Measurements from ENCODE around the gene SPTBN1.

The SPTBN1 gene

DNA sequence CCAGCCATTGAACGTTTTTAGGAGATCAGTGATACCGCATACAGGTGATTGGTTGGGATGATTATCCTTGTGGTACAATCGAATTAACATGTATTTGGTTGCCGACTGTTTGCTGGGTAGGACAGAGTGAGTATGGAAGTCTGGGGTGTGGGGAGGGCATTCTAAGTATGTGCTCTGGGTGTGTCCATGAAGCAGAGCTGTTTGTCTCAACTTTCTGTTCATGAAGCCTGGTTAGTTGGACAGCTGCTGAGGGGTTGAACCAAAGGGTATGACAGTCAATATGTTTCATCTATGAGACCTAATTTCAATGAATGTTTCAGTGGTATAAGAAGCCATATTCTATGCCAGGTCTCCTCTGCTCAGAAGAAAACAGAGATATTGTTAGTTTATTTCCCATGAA, 21.9 kb upstream of the SPTBN1 start:
- H3K9ac ChIP-seq (ENCODE audit: low read depth in 1 of 2, low read length in 2 of 2): no peak overlapping the region
- no peak overlapping the region for H3K4me3 ChIP-seq (ENCODE audit: low read depth in 1 of 2, low read length in 2 of 2)
- H3K4me1 ChIP-seq (ENCODE audit: control insufficient read depth in 1 of 2, insufficient read depth in 2 of 2, low read length in 2 of 2): no peaks in the 10 kb centered on the region
- no peaks in the 10 kb centered on the region for H3K36me3 ChIP-seq (ENCODE audit: control insufficient read depth in 1 of 2, insufficient read depth in 2 of 2, low read length in 2 of 2)
- H3K27me3 ChIP-seq (ENCODE audit: control insufficient read depth in 1 of 2, insufficient read depth in 2 of 2, low read length in 2 of 2): no peaks in the 10 kb centered on the region
- no peak overlapping the region for H3K27ac ChIP-seq (ENCODE audit: low read depth, low read length)
- no peaks in the 10 kb centered on the region for H3K9me3 ChIP-seq (ENCODE audit: control insufficient read depth in 1 of 2, low read length in 2 of 2)

- Histone ChIP-seq H3K36me3 (ENCODE audit: control insufficient read depth in 1 of 2, insufficient read depth in 2 of 2, low read length in 2 of 2) (no peaks in the 10 kb centered on the region), H3K4me1 (ENCODE audit: control insufficient read depth in 1 of 2, insufficient read depth in 2 of 2, low read length in 2 of 2) (no peaks in the 10 kb centered on the region), H3K9me3 (ENCODE audit: control insufficient read depth in 1 of 2, low read length in 2 of 2) (no peaks in the 10 kb centered on the region), H3K4me3 (ENCODE audit: low read depth in 1 of 2, low read length in 2 of 2) (no peak overlapping the region), H3K27me3 (ENCODE audit: control insufficient read depth in 1 of 2, insufficient read depth in 2 of 2, low read length in 2 of 2) (no peaks in the 10 kb centered on the region), H3K27ac (ENCODE audit: low read depth, low read length) (no peak overlapping the region), H3K9ac (ENCODE audit: low read depth in 1 of 2, low read length in 2 of 2) (no peak overlapping the region)
These were observed 21.4 kb upstream of the SPTBN1 start for GRCh38 chr2:54434711-54435110.

DNA sequence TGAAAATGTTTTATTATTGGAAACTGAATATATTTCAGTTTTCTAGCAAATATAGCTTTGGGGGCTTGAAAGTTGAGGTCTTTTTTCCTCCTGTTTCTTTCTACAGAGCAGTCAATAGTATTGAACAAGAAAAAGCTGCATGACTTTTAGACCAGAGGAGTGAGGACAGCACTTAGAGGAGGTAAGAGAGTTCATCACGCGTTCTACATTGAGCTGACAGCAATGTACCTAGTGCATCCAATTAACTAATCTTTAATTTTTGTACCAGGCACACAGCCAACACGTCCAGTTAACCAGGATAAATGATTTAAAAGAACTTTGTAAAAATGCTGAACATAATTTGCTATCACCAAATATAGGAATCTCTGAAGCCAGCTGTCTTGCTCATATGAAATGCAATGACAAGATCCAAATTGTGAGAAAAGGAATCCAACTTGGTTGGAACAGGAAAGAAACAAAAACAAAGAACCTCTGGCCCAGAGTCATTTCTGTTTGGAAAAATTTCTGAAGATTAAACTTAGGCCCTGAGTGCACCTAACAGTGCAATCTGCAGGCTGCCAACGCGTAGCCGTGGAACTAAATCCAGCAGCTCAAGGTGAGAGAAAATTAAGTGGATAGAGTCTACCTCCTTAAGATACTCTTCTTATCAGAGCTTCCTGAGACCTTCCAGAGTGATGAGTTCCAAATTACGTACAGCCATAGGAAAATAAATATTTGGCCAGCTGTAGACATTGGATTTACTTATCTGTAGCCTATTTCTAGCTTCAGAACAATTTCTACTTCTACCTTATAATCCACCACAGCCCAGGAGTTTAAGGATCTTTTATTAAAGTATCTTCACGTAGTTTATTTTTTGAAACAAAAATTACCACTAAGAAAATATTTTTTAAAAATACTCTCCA, 20.6 kb upstream of the SPTBN1 start:
- no peaks in the 10 kb centered on the region for H3K36me3 ChIP-seq (ENCODE audit: control insufficient read depth in 1 of 2, insufficient read depth in 2 of 2, low read length in 2 of 2)
- no peaks in the 10 kb centered on the region for H3K27me3 ChIP-seq (ENCODE audit: control insufficient read depth in 1 of 2, insufficient read depth in 2 of 2, low read length in 2 of 2)
- H3K4me3 ChIP-seq (ENCODE audit: low read depth in 1 of 2, low read length in 2 of 2): no peak overlapping the region
- H3K27ac ChIP-seq (ENCODE audit: low read depth, low read length): no peak overlapping the region
- no peak overlapping the region for H3K9ac ChIP-seq (ENCODE audit: low read depth in 1 of 2, low read length in 2 of 2)
- no peaks in the 10 kb centered on the region for H3K9me3 ChIP-seq (ENCODE audit: control insufficient read depth in 1 of 2, low read length in 2 of 2)
- H3K4me1 ChIP-seq (ENCODE audit: control insufficient read depth in 1 of 2, insufficient read depth in 2 of 2, low read length in 2 of 2): no peaks in the 10 kb centered on the region

GRCh38 chr2:54437588-54437987, 18.5 kb upstream of the SPTBN1 start:
- Histone ChIP-seq H3K9ac (ENCODE audit: low read depth in 1 of 2, low read length in 2 of 2) (no peak overlapping the region), H3K4me3 (ENCODE audit: low read depth in 1 of 2, low read length in 2 of 2) (no peak overlapping the region), H3K27me3 (ENCODE audit: control insufficient read depth in 1 of 2, insufficient read depth in 2 of 2, low read length in 2 of 2) (no peaks in the 10 kb centered on the region), H3K9me3 (ENCODE audit: control insufficient read depth in 1 of 2, low read length in 2 of 2) (no peaks in the 10 kb centered on the region), H3K27ac (ENCODE audit: low read depth, low read length) (no peak overlapping the region), H3K4me1 (ENCODE audit: control insufficient read depth in 1 of 2, insufficient read depth in 2 of 2, low read length in 2 of 2) (no peaks in the 10 kb centered on the region), H3K36me3 (ENCODE audit: control insufficient read depth in 1 of 2, insufficient read depth in 2 of 2, low read length in 2 of 2) (no peaks in the 10 kb centered on the region)

DNA sequence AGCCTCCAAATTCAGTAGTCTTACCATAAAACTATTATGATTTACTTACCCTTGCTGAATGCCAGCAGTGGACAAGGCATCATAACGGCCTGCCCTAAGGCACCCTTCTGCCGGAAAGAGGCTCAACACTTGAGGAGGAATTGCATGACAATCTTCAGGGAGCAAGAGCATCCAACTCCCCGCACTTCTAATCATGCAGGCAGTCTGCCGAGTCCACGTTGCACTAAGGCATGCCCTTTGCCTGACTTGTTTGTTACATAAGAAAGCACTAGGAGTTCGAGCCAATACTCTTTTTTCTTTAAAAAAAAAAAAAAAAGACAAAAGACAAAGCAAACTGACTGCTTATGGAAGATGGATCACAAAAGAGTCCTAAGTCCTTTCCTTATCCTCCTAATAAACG, 17.9 kb upstream of the SPTBN1 start:
- H3K4me3 ChIP-seq (ENCODE audit: low read depth in 1 of 2, low read length in 2 of 2): no peak overlapping the region
- no peak overlapping the region for H3K9ac ChIP-seq (ENCODE audit: low read depth in 1 of 2, low read length in 2 of 2)
- no peaks in the 10 kb centered on the region for H3K4me1 ChIP-seq (ENCODE audit: control insufficient read depth in 1 of 2, insufficient read depth in 2 of 2, low read length in 2 of 2)
- H3K27ac ChIP-seq (ENCODE audit: low read depth, low read length): no peak overlapping the region
- no peaks in the 10 kb centered on the region for H3K36me3 ChIP-seq (ENCODE audit: control insufficient read depth in 1 of 2, insufficient read depth in 2 of 2, low read length in 2 of 2)
- H3K27me3 ChIP-seq (ENCODE audit: control insufficient read depth in 1 of 2, insufficient read depth in 2 of 2, low read length in 2 of 2): no peaks in the 10 kb centered on the region
- no peaks in the 10 kb centered on the region for H3K9me3 ChIP-seq (ENCODE audit: control insufficient read depth in 1 of 2, low read length in 2 of 2)

- Histone ChIP-seq H3K36me3 (ENCODE audit: control insufficient read depth in 1 of 2, insufficient read depth in 2 of 2, low read length in 2 of 2) (no peaks in the 10 kb centered on the region), H3K27me3 (ENCODE audit: control insufficient read depth in 1 of 2, insufficient read depth in 2 of 2, low read length in 2 of 2) (no peaks in the 10 kb centered on the region), H3K4me3 (ENCODE audit: low read depth in 1 of 2, low read length in 2 of 2) (no peak overlapping the region), H3K9ac (ENCODE audit: low read depth in 1 of 2, low read length in 2 of 2) (no peak overlapping the region), H3K27ac (ENCODE audit: low read depth, low read length) (no peak overlapping the region), H3K9me3 (ENCODE audit: control insufficient read depth in 1 of 2, low read length in 2 of 2) (no peaks in the 10 kb centered on the region), H3K4me1 (ENCODE audit: control insufficient read depth in 1 of 2, insufficient read depth in 2 of 2, low read length in 2 of 2) (no peaks in the 10 kb centered on the region)
These were observed 16.5 kb upstream of the SPTBN1 start for GRCh38 chr2:54439582-54439981.

DNA sequence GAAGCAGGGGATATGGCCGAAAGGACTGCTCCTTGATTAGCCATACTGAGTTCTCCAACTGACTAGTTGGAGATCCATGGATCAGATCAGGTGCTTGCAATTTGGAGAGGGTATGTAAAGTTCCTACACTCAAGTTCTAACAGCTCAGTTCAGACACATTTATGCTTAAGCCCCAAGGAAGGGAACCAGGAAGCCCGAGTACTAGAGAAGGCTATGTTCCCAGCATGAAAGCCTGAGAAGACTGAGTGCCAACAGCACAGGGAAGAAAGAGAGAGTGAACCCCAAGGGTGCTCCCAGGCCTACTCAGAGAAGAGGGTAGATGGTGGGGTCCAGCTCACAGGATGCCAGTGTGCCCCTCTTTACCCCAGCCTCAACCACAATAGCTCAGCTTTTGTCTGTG, 16.1 kb upstream of the SPTBN1 start:
- Histone ChIP-seq H3K9me3 (ENCODE audit: control insufficient read depth in 1 of 2, low read length in 2 of 2) (no peaks in the 10 kb centered on the region), H3K27me3 (ENCODE audit: control insufficient read depth in 1 of 2, insufficient read depth in 2 of 2, low read length in 2 of 2) (no peaks in the 10 kb centered on the region), H3K4me3 (ENCODE audit: low read depth in 1 of 2, low read length in 2 of 2) (no peak overlapping the region), H3K27ac (ENCODE audit: low read depth, low read length) (no peak overlapping the region), H3K4me1 (ENCODE audit: control insufficient read depth in 1 of 2, insufficient read depth in 2 of 2, low read length in 2 of 2) (no peaks in the 10 kb centered on the region), H3K9ac (ENCODE audit: low read depth in 1 of 2, low read length in 2 of 2) (no peak overlapping the region), H3K36me3 (ENCODE audit: control insufficient read depth in 1 of 2, insufficient read depth in 2 of 2, low read length in 2 of 2) (no peaks in the 10 kb centered on the region)

- no peak overlapping the region for H3K9ac ChIP-seq (ENCODE audit: low read depth in 1 of 2, low read length in 2 of 2)
- H3K9me3 ChIP-seq (ENCODE audit: control insufficient read depth in 1 of 2, low read length in 2 of 2): no peaks in the 10 kb centered on the region
- no peak overlapping the region for H3K27ac ChIP-seq (ENCODE audit: low read depth, low read length)
- H3K4me1 ChIP-seq (ENCODE audit: control insufficient read depth in 1 of 2, insufficient read depth in 2 of 2, low read length in 2 of 2): no peaks in the 10 kb centered on the region
- H3K27me3 ChIP-seq (ENCODE audit: control insufficient read depth in 1 of 2, insufficient read depth in 2 of 2, low read length in 2 of 2): peaks cover 0 to 3% of the 10 kb centered on the region in 2 donors
- H3K4me3 ChIP-seq (ENCODE audit: low read depth in 1 of 2, low read length in 2 of 2): no peak overlapping the region
- no peaks in the 10 kb centered on the region for H3K36me3 ChIP-seq (ENCODE audit: control insufficient read depth in 1 of 2, insufficient read depth in 2 of 2, low read length in 2 of 2)
These were observed 11.6 kb upstream of the SPTBN1 start for GRCh38 chr2:54444503-54444902.

- no peaks in the 10 kb centered on the region for H3K4me1 ChIP-seq (ENCODE audit: control insufficient read depth in 1 of 2, insufficient read depth in 2 of 2, low read length in 2 of 2)
- H3K27me3 ChIP-seq (ENCODE audit: control insufficient read depth in 1 of 2, insufficient read depth in 2 of 2, low read length in 2 of 2): peaks cover 0 to 3% of the 10 kb centered on the region in 2 donors
- no peaks in the 10 kb centered on the region for H3K9me3 ChIP-seq (ENCODE audit: control insufficient read depth in 1 of 2, low read length in 2 of 2)
- no peak overlapping the region for H3K9ac ChIP-seq (ENCODE audit: low read depth in 1 of 2, low read length in 2 of 2)
- no peak overlapping the region for H3K27ac ChIP-seq (ENCODE audit: low read depth, low read length)
- H3K36me3 ChIP-seq (ENCODE audit: control insufficient read depth in 1 of 2, insufficient read depth in 2 of 2, low read length in 2 of 2): no peaks in the 10 kb centered on the region
- no peak overlapping the region for H3K4me3 ChIP-seq (ENCODE audit: low read depth in 1 of 2, low read length in 2 of 2)
These were observed 10.0 kb upstream of the SPTBN1 start for GRCh38 chr2:54446122-54446521.

GRCh38 chr2:54446625-54447024, 9.5 kb upstream of the SPTBN1 start:
- H3K4me1 ChIP-seq (ENCODE audit: control insufficient read depth in 1 of 2, insufficient read depth in 2 of 2, low read length in 2 of 2): no peaks in the 10 kb centered on the region
- no peaks in the 10 kb centered on the region for H3K36me3 ChIP-seq (ENCODE audit: control insufficient read depth in 1 of 2, insufficient read depth in 2 of 2, low read length in 2 of 2)
- peaks cover 0 to 3% of the 10 kb centered on the region in 2 donors for H3K27me3 ChIP-seq (ENCODE audit: control insufficient read depth in 1 of 2, insufficient read depth in 2 of 2, low read length in 2 of 2)
- H3K9ac ChIP-seq (ENCODE audit: low read depth in 1 of 2, low read length in 2 of 2): no peak overlapping the region
- no peaks in the 10 kb centered on the region for H3K9me3 ChIP-seq (ENCODE audit: control insufficient read depth in 1 of 2, low read length in 2 of 2)
- H3K4me3 ChIP-seq (ENCODE audit: low read depth in 1 of 2, low read length in 2 of 2): no peak overlapping the region
- H3K27ac ChIP-seq (ENCODE audit: low read depth, low read length): no peak overlapping the region

Data from duodenal mucosa (tissue), 2 donors.